H1 (cell line): ENCODE measurements around the gene RAB1B. TPM values are rescaled to one million over a fixed set of nuclear protein-coding genes. Genes with fewer than 3 reads are reported as not detected.

ENCODE experiments used
- CTCF ChIA-PET: fragments of 300-600 bp; sonication (Branson Sonifier 250); formaldehyde crosslinking; loops from one replicate; lab custom pipeline; 2021; ENCODE audit not compliant: partially characterized antibody; lab: Charles Lee
- POLR2A ChIA-PET: fragments of 300-600 bp; sonication (Branson Sonifier 250); formaldehyde crosslinking; loops from one replicate; lab custom pipeline; 2021; ENCODE audit warnings: inconsistent platforms; ENCODE audit not compliant: partially characterized antibody; lab: Charles Lee
- DNase-seq, 2 experiments: peaks; one replicate each; pipeline versions ENCODE4 v3.0.0 to v3.0.0-alpha.2; 2010 to 2022; ENCODE audit warnings: low spot score in 2 of 2, low read depth in 1 of 2, mixed read lengths in 1 of 2
- FAIRE-seq: peaks from 2 replicates; lab custom pipeline; 2011; peaks lifted over from hg19 to GRCh38; lab: Jason Lieb, UNC
- H2AFZ ChIP-seq: 2 replicates; pipeline ENCODE4 v1.8.1; 2012; ENCODE audit warnings: low read length, inconsistent platforms
- H2AK5ac ChIP-seq: 2 replicates; pipeline ENCODE4 v1.6.1; 2013; ENCODE audit warnings: low read depth, low read length
- H2BK120ac ChIP-seq: replicated peaks from 2 replicates; pipeline ENCODE3; 2013; ENCODE audit warnings: low read depth, low read length, inconsistent platforms
- H2BK12ac ChIP-seq: 2 replicates; pipeline ENCODE4 v1.6.1; 2013; ENCODE audit warnings: low read depth, low read length
- H2BK15ac ChIP-seq: 2 replicates; pipeline ENCODE4 v1.6.1; 2013; ENCODE audit warnings: low read length
- H2BK20ac ChIP-seq: 2 replicates; pipeline ENCODE4 v1.6.1; 2013; ENCODE audit warnings: low read length
- H2BK5ac ChIP-seq: 2 replicates; pipeline ENCODE4 v1.6.1; 2013; ENCODE audit warnings: low read depth, low read length
- H3K14ac ChIP-seq: 2 replicates; pipeline ENCODE4 v1.6.1; 2013; ENCODE audit warnings: inconsistent platforms; ENCODE audit not compliant: insufficient read length
- H3K18ac ChIP-seq: 2 replicates; pipeline ENCODE4 v1.6.1; 2013; ENCODE audit warnings: low read length; ENCODE audit errors: extremely low read depth
- H3K23ac ChIP-seq: 2 replicates; pipeline ENCODE4 v1.6.1; 2013; ENCODE audit warnings: inconsistent platforms; ENCODE audit not compliant: insufficient read length
- H3K23me2 ChIP-seq: 2 replicates; pipeline ENCODE4 v1.6.1; 2013; ENCODE audit warnings: low read depth, low read length
- H3K27ac ChIP-seq: 2 replicates; pipeline ENCODE4 v1.6.1; 2011; ENCODE audit warnings: low read depth, low read length, inconsistent platforms
- H3K27me3 ChIP-seq, 4 experiments: replicated peaks in 1 of 4; 1 replicate in 1 of 4; 2 replicates in 3 of 4; pipeline versions ENCODE4 v1.6.1 to v1.8.1; 2011 to 2013; ENCODE audit warnings: low read length in 3 of 4, mild to moderate bottlenecking in 3 of 4, inconsistent platforms in 2 of 4, mixed read lengths in 2 of 4, moderate library complexity in 1 of 4; ENCODE audit not compliant: control insufficient read depth in 3 of 4, insufficient read depth in 3 of 4; ENCODE audit errors: extremely low read depth in 1 of 4
- H3K36me3 ChIP-seq, 4 experiments: 2 replicates each; pipeline versions ENCODE4 v1.6.1 to v1.8.1; 2011 to 2013; ENCODE audit warnings: mild to moderate bottlenecking in 4 of 4, low read length in 3 of 4, moderate library complexity in 2 of 4, control low read depth in 1 of 4, inconsistent platforms in 1 of 4; ENCODE audit not compliant: insufficient read depth in 4 of 4, control insufficient read depth in 2 of 4
- H3K4ac ChIP-seq: replicated peaks from 2 replicates; pipeline ENCODE3; 2013; ENCODE audit warnings: low read length, low read depth, mixed read lengths, inconsistent platforms; ENCODE audit not compliant: insufficient read length
- H3K4me1 ChIP-seq, 4 experiments: replicated peaks in 1 of 4; 1 replicate in 1 of 4; 2 replicates in 3 of 4; pipeline versions ENCODE4 v1.6.1 to v1.8.1; 2011 to 2013; ENCODE audit warnings: low read length in 3 of 4, inconsistent platforms in 2 of 4, mixed read lengths in 1 of 4; ENCODE audit not compliant: insufficient read depth in 4 of 4, control insufficient read depth in 3 of 4
- H3K4me2 ChIP-seq, 2 experiments: 2 replicates each; pipeline versions ENCODE4 v1.6.1 to v1.8.1; 2011 to 2013; ENCODE audit warnings: low read depth in 2 of 2, low read length in 2 of 2, control low read depth in 1 of 2, inconsistent platforms in 1 of 2, mild to moderate bottlenecking in 1 of 2; ENCODE audit not compliant: insufficient read depth in 1 of 2
- H3K4me3 ChIP-seq, 4 experiments: fragments of 200-600, 300-600 bp in 1 of 4; sonication (generic), shearing (Covaris generic), sonication (Bioruptor Twin) in 1 of 4; 2 replicates each; pipeline versions ENCODE4 v1.5.1 to v1.8.1; 2011 to 2016; ENCODE audit warnings: low read length in 4 of 4, low read depth in 3 of 4, control low read depth in 2 of 4, inconsistent platforms in 2 of 4, mild to moderate bottlenecking in 2 of 4, mixed read lengths in 1 of 4, moderate library complexity in 1 of 4; ENCODE audit not compliant: insufficient read depth in 2 of 4; ENCODE audit errors: extremely low read depth in 1 of 4
- H3K56ac ChIP-seq: replicated peaks from 2 replicates; pipeline ENCODE3; 2013; ENCODE audit warnings: low read depth, mild to moderate bottlenecking, mixed read lengths, low read length, inconsistent platforms; ENCODE audit not compliant: insufficient read length
- H3K79me1 ChIP-seq: 2 replicates; pipeline ENCODE4 v1.6.1; 2013; ENCODE audit warnings: low read depth, low read length, control low read depth
- H3K79me2 ChIP-seq, 2 experiments: 2 replicates each; pipeline versions ENCODE4 v1.6.1 to v1.8.1; 2012 to 2013; ENCODE audit warnings: low read length in 2 of 2, mild to moderate bottlenecking in 2 of 2, inconsistent platforms in 1 of 2; ENCODE audit not compliant: insufficient read depth in 2 of 2, control insufficient read depth in 1 of 2
- H3K9ac ChIP-seq, 4 experiments: replicated peaks in 1 of 4; 1 replicate in 1 of 4; 2 replicates in 3 of 4; pipeline versions ENCODE4 v1.6.1 to v1.8.1; 2011 to 2013; ENCODE audit warnings: low read depth in 3 of 4, low read length in 3 of 4, control low read depth in 2 of 4, mild to moderate bottlenecking in 2 of 4, moderate library complexity in 2 of 4, inconsistent platforms in 1 of 4; ENCODE audit errors: extremely low read depth in 1 of 4
- H3K9me3 ChIP-seq, 2 experiments: 2 replicates each; pipeline versions ENCODE4 v1.6.1 to v1.8.1; 2012 to 2013; ENCODE audit warnings: mild to moderate bottlenecking in 2 of 2, moderate library complexity in 2 of 2, control low read depth in 1 of 2, inconsistent platforms in 1 of 2, low read depth in 1 of 2, low read length in 1 of 2, mixed read lengths in 1 of 2; ENCODE audit not compliant: insufficient read depth in 2 of 2
- H4K20me1 ChIP-seq, 2 experiments: replicated peaks in 1 of 2; 2 replicates each; pipeline versions ENCODE3 to v1.8.1; 2011 to 2013; ENCODE audit warnings: inconsistent platforms in 2 of 2, low read length in 2 of 2, mild to moderate bottlenecking in 1 of 2; ENCODE audit not compliant: insufficient read depth in 2 of 2, control insufficient read depth in 1 of 2
- H4K5ac ChIP-seq: 2 replicates; pipeline ENCODE4 v1.6.1; 2013; ENCODE audit warnings: low read length, low read depth, mixed read lengths, inconsistent platforms; ENCODE audit not compliant: insufficient read length
- H4K8ac ChIP-seq: 2 replicates; pipeline ENCODE4 v1.8.0; 2013; ENCODE audit warnings: mild to moderate bottlenecking, moderate library complexity, low read length, inconsistent platforms; ENCODE audit not compliant: insufficient read depth; ENCODE audit errors: extremely low read depth
- H4K91ac ChIP-seq: replicated peaks from 2 replicates; pipeline ENCODE3; 2013; ENCODE audit warnings: low read length, mixed read lengths, inconsistent platforms; ENCODE audit not compliant: insufficient read length
- NANOG ChIP-seq: IDR thresholded peaks from 2 replicates; pipeline ENCODE4 v1.6.1; 2011; ENCODE audit warnings: low read length, low read depth, mild to moderate bottlenecking, inconsistent platforms; ENCODE audit not compliant: insufficient read depth, poor library complexity, severe bottlenecking
- PHF8 ChIP-seq: fragments of 200-600 bp; sonication (generic); conservative IDR thresholded peaks from 2 replicates; pipeline ENCODE4 v1.7.1; 2012; ENCODE audit warnings: low read depth, mild to moderate bottlenecking, inconsistent platforms, low read length, moderate library complexity
- WGBS, 2 experiments: shearing (Covaris generic) in 1 of 2; methylation state at CpG; one replicate each; pipeline versions ENCODE4 v1.1.6 to v1.1.7; 2013 to 2015; ENCODE audit warnings: low lambda C conversion rate in 2 of 2, mixed read lengths in 2 of 2, inconsistent platforms in 1 of 2, low coverage in 1 of 2, missing lambda C conversion rate in 1 of 2; ENCODE audit not compliant: insufficient replicate concordance in 2 of 2, insufficient coverage in 1 of 2, insufficient read length in 1 of 2; ENCODE audit errors: extremely low coverage in 1 of 2, missing lambda C conversion rate in 1 of 2; 5-methylcytosine and 5-hydroxymethylcytosine counted together
- polyA plus RNA-seq, 7 experiments: library from polyadenylated mRNA; depleted of rRNA in 3 of 7; stranded (reverse) in 5 of 7; unstranded in 2 of 7; fragments of >200 nt in 5 of 7; fragments of 200-250 nt in 2 of 7; gene quantifications; 1 replicate in 5 of 7; 2 replicates in 1 of 7; 4 replicates in 1 of 7; pipeline versions ENCODE4 v1.2.1 to v1.2.3, GENCODE V29; 2011 to 2013; ENCODE audit warnings: missing spikeins in 2 of 7, mixed read lengths in 2 of 7
- total RNA-seq: library from RNA; stranded (reverse); fragmentation: NEBNext Ultra II Directional; extraction: Animal tissue kit (Norgen Biotek cat#: 25700); gene quantifications from 2 replicates; pipeline ENCODE4 v1.2.1, GENCODE V29; 2021

RAB1B gene
- total and polyA plus RNA-seq, 2 of the 8 experiments (the other 6 are each of a cell fraction or from before 2014, with no cell fraction given): 100 to 217 TPM

GRCh38 chr11:66275396-66275795 is 7.0 kb downstream of the RAB1B start:
- POLR2A ChIA-PET: interaction anchor here (1.2 kb wide), 1 partner anchor 11 kb away, joined by 3 read pairs; no protein-coding TSS in a partner anchor
- H3K23me2 ChIP-seq: peaks cover 4% of the 10 kb centered on the region; the same call in 1 of the 2 replicates

More at GRCh38 chr11:66275396-66275795, 7.0 kb downstream of the RAB1B start:
- Histone ChIP-seq H3K9ac (no peak overlapping the region), H2BK5ac (no peak overlapping the region), H3K79me1 (peaks cover 5% of the 10 kb centered on the region; the same call in 1 of the 2 replicates), H4K5ac (no peak overlapping the region), H2BK20ac (no peak overlapping the region), H3K36me3 (peaks cover 4 to 32% (median 15%) of the 10 kb centered on the region in 4 experiments), H3K4ac (no peak overlapping the region), H3K23ac (no peak overlapping the region), H3K56ac (no peak overlapping the region), H3K4me2 (no peak overlapping the region), H3K4me1 (peaks cover 0 to 12% (median 3%) of the 10 kb centered on the region in 4 experiments; a peak in 5 of 7 replicates), H3K27me3 (peaks cover 0 to 4% (median under 1%) of the 10 kb centered on the region in 4 experiments; a peak in 2 of 7 replicates), H4K8ac (no peak overlapping the region), H4K91ac (no peak overlapping the region), H3K79me2 (peaks cover 0 to 6% of the 10 kb centered on the region in 2 experiments; a peak in 1 of 4 replicates), H3K14ac (no peak overlapping the region), H2BK12ac (no peak overlapping the region), H3K18ac (no peak overlapping the region), H2BK120ac (no peak overlapping the region), H2BK15ac (no peak overlapping the region), H4K20me1 (peaks cover 0 to 6% of the 10 kb centered on the region in 2 experiments), H2AK5ac (no peak overlapping the region), H3K4me3 (no peak overlapping the region), H3K9me3 (no peaks in the 10 kb centered on the region), H2AFZ (no peak overlapping the region), H3K27ac (no peak overlapping the region)
- CTCF ChIA-PET: interaction anchor here (1.5 kb wide), 1 partner anchor 37 kb away, joined by 4 read pairs; no protein-coding TSS in a partner anchor
- DNase-seq (no peak), FAIRE-seq (no peak)
- TF ChIP-seq PHF8 (no peak), NANOG (no peak)
- 91% methylated on average over 8 of the region's 8 CpGs; no CpG with 5 or more reads in 1 of the 2 experiments for WGBS, 2 experiments
